ENCODE data around the gene ABCF2. TPM values are rescaled to one million over a fixed set of nuclear protein-coding genes. Genes with fewer than 3 reads are reported as not detected.

ABCF2 gene
- total and polyA plus RNA-seq, 2 of the 13 experiments (the other 11 are each of a cell fraction or from before 2014, with no cell fraction given), result 16.3 to 42.5 TPM

- TF ChIP-seq ZNF609 (CRISPR knock-in tag; IDR thresholded peaks at IDR 0.05; ENCODE audit: borderline replicate concordance) (no peak), PBX3 (CRISPR knock-in tag; IDR thresholded peaks at IDR 0.05; ENCODE audit: borderline replicate concordance) (0 out of 2 replicates have a peak, but pooled peaks have one; percentile 65), CHD4 (IDR thresholded peaks at IDR 0.05; ENCODE audit: borderline replicate concordance, low read length) (no peak), PREB (CRISPR knock-in tag; IDR thresholded peaks at IDR 0.05) (no peak), STAT6 (CRISPR knock-in tag; IDR thresholded peaks at IDR 0.05; ENCODE audit: borderline replicate concordance) (no peak), NFIB (CRISPR knock-in tag; IDR thresholded peaks at IDR 0.05; ENCODE audit: borderline replicate concordance) (no peak), ZNF510 (CRISPR knock-in tag; IDR thresholded peaks at IDR 0.05; ENCODE audit: low read depth) (no peak), ISL2 (CRISPR knock-in tag; IDR thresholded peaks at IDR 0.05) (peak; percentile 55), THAP11 (CRISPR knock-in tag; IDR thresholded peaks at IDR 0.05) (peak; percentile 94), KDM3A (CRISPR knock-in tag; IDR thresholded peaks at IDR 0.05; ENCODE audit: low read depth) (peak; percentile 64; the same call in 1 of the 2 replicates), ZNF484 (CRISPR knock-in tag; IDR thresholded peaks at IDR 0.05; ENCODE audit: borderline replicate concordance, low read depth) (no peak), ZNF639 (CRISPR knock-in tag; conservative IDR thresholded peaks at IDR 0.05) (no peak), ZNF180 (CRISPR knock-in tag; IDR thresholded peaks at IDR 0.05; ENCODE audit: borderline replicate concordance, low read depth) (no peak), NBN (conservative IDR thresholded peaks at IDR 0.05) (no peak), FOSL2 (CRISPR knock-in tag; IDR thresholded peaks at IDR 0.05) (peak; percentile 34; the same call in 1 of the 2 replicates)
Measured at GRCh38 chr7:151232091-151232916, 5.3 kb upstream of the ABCF2 start, which contains the start of gene CHPF2 (continued).
